Measurements from ENCODE around the gene SLC16A3.

- TF ChIP-seq GATA3 (IDR thresholded peaks at IDR 0.05; ENCODE audit: low read depth, low read length), result no peak
- no peak for TF ChIP-seq GATA2 (IDR thresholded peaks at IDR 0.05; ENCODE audit: low read depth, low read length)
Observed at GRCh38 chr17:82262344-82262743, 33.5 kb downstream of the SLC16A3 start.

All from SH-SY5Y (cell line).